ENCODE data around the gene ARHGAP8. TPM values are rescaled to one million over a fixed set of nuclear protein-coding genes. Genes with fewer than 3 reads are reported as not detected.

ARHGAP8 gene
- total RNA-seq, 1 donor from 2014 or later: 2.8 TPM

DNA sequence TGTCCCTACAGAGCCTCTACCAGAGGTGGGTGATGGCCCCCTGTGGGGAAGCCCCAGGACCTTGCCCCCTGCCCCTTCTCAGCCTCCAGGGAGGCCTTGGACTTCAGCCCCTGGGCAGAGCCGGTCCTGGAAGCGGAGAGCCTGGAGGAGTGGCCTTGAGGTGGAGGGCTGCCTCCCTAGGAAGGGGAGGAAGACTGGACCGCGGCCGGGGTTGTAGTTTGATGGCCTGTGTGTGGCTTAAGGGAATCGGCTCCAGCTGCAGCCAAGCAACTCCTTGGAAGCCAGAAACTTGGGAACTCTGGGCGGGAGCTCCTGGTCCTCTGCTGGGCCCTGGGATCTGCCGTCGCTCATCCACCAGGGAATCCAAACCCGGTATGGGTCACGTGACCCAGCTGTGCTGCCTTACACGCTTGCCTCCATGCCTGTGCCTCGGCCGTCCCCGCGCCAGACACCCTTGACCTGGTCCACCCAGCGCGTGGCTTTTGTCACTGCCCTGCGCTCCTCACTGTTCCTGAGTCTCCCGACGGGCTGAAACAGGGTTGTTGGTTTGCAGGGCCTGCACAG lies 23.5 kb upstream of the ARHGAP8 start:
- Histone ChIP-seq H3K9me3 (ENCODE audit: insufficient read depth, low read depth, low read length) (no peaks in the 10 kb centered on the region), H3K27ac (ENCODE audit: low read depth, low read length) (no peak overlapping the region), H3K4me2 (ENCODE audit: low read length) (no peak overlapping the region), H2AFZ (ENCODE audit: low read depth, low read length) (no peak overlapping the region), H3K4me3 (ENCODE audit: insufficient read depth, low read depth, low read length) (no peak overlapping the region), H4K20me1 (ENCODE audit: insufficient read depth, low read length) (peaks cover 25% of the 10 kb centered on the region), H3K27me3 (ENCODE audit: insufficient read depth, low read length) (no peaks in the 10 kb centered on the region), H3K9ac (ENCODE audit: low read length) (no peak overlapping the region), H3K4me1 (ENCODE audit: insufficient read depth, low read length) (peaks cover 15% of the 10 kb centered on the region), H3K79me2 (ENCODE audit: insufficient read depth, low read length) (no peaks in the 10 kb centered on the region), H3K36me3 (ENCODE audit: insufficient read depth, low read length) (no peaks in the 10 kb centered on the region)
- TF ChIP-seq CTCF (IDR thresholded peaks at IDR 0.05; ENCODE audit: insufficient read depth, low read depth, low read length) (no peak), EZH2 (IDR thresholded peaks at IDR 0.05; ENCODE audit: insufficient read depth, low read length) (no peak)
- Mint-ChIP-seq H3K27ac (ENCODE audit: unreplicated experiment) (no peak overlapping the region), H3K27me3 (ENCODE audit: low read depth, unreplicated experiment) (no peaks in the 10 kb centered on the region), H3K4me3 (ENCODE audit: unreplicated experiment) (no peak overlapping the region), H3K36me3 (ENCODE audit: low read depth, unreplicated experiment) (peaks cover 18% of the 10 kb centered on the region), H3K4me1 (ENCODE audit: low read depth, unreplicated experiment) (peaks cover 4% of the 10 kb centered on the region), H3K9me3 (ENCODE audit: unreplicated experiment) (no peaks in the 10 kb centered on the region)
- no peak for DNase-seq (ENCODE audit: low read depth)
- FAIRE-seq: no peak

DNA sequence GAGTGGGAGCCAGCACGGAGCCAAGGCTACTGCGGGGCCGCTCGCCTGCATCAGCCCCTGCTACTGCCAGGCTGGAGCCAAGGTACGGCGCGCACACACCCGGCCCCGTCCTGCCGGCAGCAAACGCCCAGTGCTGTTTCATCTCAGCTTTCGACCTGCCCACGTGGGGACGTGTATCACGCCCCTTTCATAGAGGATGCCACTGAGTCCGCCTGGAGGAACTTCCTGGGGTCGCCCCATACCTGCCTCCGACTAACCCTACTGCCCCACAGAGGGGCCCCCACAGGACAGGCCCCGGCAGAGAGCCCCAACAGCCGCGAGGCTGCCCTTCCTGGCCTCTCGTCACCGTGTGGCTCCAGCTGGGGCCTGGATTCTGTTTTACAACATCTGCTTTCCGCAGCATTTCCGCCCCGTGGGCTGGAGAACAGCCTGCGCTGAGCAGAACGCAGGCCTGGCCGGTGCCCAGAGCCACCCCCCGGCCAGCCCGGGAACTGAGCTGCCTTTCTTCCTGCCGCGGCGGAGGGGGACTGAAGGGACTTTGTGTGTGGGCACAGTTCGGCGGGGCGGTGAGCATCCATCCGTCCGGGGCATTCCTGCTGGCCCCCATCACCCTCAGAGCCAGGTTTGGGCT lies 22.9 kb upstream of the ARHGAP8 start:
- FAIRE-seq (no peak), DNase-seq (ENCODE audit: low read depth) (peak; percentile 45)

More for the DNA sequence above, 22.9 kb upstream of the ARHGAP8 start:
- no peaks in the 10 kb centered on the region for H3K36me3 ChIP-seq (ENCODE audit: insufficient read depth, low read length)
- no peaks in the 10 kb centered on the region for H3K79me2 ChIP-seq (ENCODE audit: insufficient read depth, low read length)
- peaks cover 22% of the 10 kb centered on the region for H4K20me1 ChIP-seq (ENCODE audit: insufficient read depth, low read length)
- H3K27me3 ChIP-seq (ENCODE audit: insufficient read depth, low read length): no peaks in the 10 kb centered on the region
- no peaks in the 10 kb centered on the region for H3K9me3 ChIP-seq (ENCODE audit: insufficient read depth, low read depth, low read length)
- Mint-ChIP-seq H3K36me3 (ENCODE audit: low read depth, unreplicated experiment) (peaks cover 14% of the 10 kb centered on the region), H3K27ac (ENCODE audit: unreplicated experiment) (no peak overlapping the region), H3K27me3 (ENCODE audit: low read depth, unreplicated experiment) (no peaks in the 10 kb centered on the region), H3K4me3 (ENCODE audit: unreplicated experiment) (no peak overlapping the region), H3K9me3 (ENCODE audit: unreplicated experiment) (no peaks in the 10 kb centered on the region), H3K4me1 (ENCODE audit: low read depth, unreplicated experiment) (peaks cover 2% of the 10 kb centered on the region)
- H3K27ac ChIP-seq (ENCODE audit: low read depth, low read length): no peak overlapping the region
- H2AFZ ChIP-seq (ENCODE audit: low read depth, low read length): peak overlapping the region; percentile 31
- H3K4me3 ChIP-seq (ENCODE audit: insufficient read depth, low read depth, low read length): no peak overlapping the region
- no peak overlapping the region for H3K9ac ChIP-seq (ENCODE audit: low read length)
- peaks cover 15% of the 10 kb centered on the region for H3K4me1 ChIP-seq (ENCODE audit: insufficient read depth, low read length)
- TF ChIP-seq CTCF (IDR thresholded peaks at IDR 0.05; ENCODE audit: insufficient read depth, low read depth, low read length): no peak
- TF ChIP-seq EZH2 (IDR thresholded peaks at IDR 0.05; ENCODE audit: insufficient read depth, low read length): no peak
- H3K4me2 ChIP-seq (ENCODE audit: low read length): peak overlapping the region; percentile 55
